HCT116 (cell line): Measurements from ENCODE around the gene BATF3.

Experiments
- SIN3A ChIP-seq: IDR thresholded peaks from 2 replicates; pipeline ENCODE4 v1.6.1; 2012; ENCODE audit warnings: low read depth
- TF ChIP-seq, protein P1 (sequence below), 3 experiments: fragments of 200-600 bp in 1 of 3; sonication (generic) in 1 of 3; IDR thresholded peaks in 2 of 3; conservative IDR thresholded peaks in 1 of 3; 2 replicates each; pipeline ENCODE4 v1.5.1; 2012 to 2017; ENCODE audit warnings: low read depth in 2 of 3, low read length in 2 of 3, antibody characterized with exemption in 1 of 3, borderline replicate concordance in 1 of 3, control low read depth in 1 of 3, mild to moderate bottlenecking in 1 of 3, mixed read lengths in 1 of 3, mixed run types in 1 of 3, moderate library complexity in 1 of 3; ENCODE audit not compliant: insufficient read depth in 1 of 3
- TF ChIP-seq, protein P2 (sequence below): IDR thresholded peaks from 2 replicates; pipeline ENCODE4 v1.6.1; 2012; ENCODE audit warnings: low read depth

DNA sequence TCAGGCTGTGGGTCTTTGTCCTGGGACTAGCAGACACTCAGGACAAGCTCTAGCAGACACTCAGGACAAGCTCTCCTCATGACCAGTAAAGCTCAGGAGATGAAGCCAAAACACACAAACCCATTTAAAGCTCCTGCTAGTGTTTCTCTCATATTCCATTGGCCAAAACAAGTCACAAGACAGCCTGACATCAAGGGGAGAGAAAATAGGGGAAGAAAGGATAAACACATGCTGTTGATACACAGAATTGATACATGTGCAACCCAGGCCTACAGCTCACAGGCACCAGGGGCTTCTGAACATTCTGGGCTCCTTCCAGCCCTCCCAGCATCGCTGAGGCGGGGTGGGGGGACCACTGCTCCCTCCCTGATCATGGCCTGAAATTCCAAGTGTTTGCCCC lies 55.8 kb downstream of the BATF3 start:
- TF ChIP-seq, protein P1, sequence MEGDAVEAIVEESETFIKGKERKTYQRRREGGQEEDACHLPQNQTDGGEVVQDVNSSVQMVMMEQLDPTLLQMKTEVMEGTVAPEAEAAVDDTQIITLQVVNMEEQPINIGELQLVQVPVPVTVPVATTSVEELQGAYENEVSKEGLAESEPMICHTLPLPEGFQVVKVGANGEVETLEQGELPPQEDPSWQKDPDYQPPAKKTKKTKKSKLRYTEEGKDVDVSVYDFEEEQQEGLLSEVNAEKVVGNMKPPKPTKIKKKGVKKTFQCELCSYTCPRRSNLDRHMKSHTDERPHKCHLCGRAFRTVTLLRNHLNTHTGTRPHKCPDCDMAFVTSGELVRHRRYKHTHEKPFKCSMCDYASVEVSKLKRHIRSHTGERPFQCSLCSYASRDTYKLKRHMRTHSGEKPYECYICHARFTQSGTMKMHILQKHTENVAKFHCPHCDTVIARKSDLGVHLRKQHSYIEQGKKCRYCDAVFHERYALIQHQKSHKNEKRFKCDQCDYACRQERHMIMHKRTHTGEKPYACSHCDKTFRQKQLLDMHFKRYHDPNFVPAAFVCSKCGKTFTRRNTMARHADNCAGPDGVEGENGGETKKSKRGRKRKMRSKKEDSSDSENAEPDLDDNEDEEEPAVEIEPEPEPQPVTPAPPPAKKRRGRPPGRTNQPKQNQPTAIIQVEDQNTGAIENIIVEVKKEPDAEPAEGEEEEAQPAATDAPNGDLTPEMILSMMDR (IDR thresholded peaks at IDR 0.05 in 2 of 3, conservative IDR thresholded peaks at IDR 0.05 in 1 of 3; ENCODE audit: borderline replicate concordance in 1 of 3, insufficient read depth in 1 of 3, low read depth in 2 of 3, low read length in 2 of 3) = no peak
- TF ChIP-seq, protein P2, sequence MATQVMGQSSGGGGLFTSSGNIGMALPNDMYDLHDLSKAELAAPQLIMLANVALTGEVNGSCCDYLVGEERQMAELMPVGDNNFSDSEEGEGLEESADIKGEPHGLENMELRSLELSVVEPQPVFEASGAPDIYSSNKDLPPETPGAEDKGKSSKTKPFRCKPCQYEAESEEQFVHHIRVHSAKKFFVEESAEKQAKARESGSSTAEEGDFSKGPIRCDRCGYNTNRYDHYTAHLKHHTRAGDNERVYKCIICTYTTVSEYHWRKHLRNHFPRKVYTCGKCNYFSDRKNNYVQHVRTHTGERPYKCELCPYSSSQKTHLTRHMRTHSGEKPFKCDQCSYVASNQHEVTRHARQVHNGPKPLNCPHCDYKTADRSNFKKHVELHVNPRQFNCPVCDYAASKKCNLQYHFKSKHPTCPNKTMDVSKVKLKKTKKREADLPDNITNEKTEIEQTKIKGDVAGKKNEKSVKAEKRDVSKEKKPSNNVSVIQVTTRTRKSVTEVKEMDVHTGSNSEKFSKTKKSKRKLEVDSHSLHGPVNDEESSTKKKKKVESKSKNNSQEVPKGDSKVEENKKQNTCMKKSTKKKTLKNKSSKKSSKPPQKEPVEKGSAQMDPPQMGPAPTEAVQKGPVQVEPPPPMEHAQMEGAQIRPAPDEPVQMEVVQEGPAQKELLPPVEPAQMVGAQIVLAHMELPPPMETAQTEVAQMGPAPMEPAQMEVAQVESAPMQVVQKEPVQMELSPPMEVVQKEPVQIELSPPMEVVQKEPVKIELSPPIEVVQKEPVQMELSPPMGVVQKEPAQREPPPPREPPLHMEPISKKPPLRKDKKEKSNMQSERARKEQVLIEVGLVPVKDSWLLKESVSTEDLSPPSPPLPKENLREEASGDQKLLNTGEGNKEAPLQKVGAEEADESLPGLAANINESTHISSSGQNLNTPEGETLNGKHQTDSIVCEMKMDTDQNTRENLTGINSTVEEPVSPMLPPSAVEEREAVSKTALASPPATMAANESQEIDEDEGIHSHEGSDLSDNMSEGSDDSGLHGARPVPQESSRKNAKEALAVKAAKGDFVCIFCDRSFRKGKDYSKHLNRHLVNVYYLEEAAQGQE = no peak
- TF ChIP-seq SIN3A = no peak
